SK-N-MC (cell line): ENCODE measurements around the gene MEIS2.

Experiments used
- DNase-seq: peaks from one replicate; pipeline ENCODE4 v3.0.0-alpha.2; 2011; ENCODE audit warnings: low read depth, low spot score
- H3K27ac ChIP-seq: fragments of 200-600 bp; sonication (generic); 2 replicates; pipeline ENCODE4 v1.5.1; 2016; ENCODE audit warnings: mixed run types
- H3K36me3 ChIP-seq: fragments of 200-600 bp; sonication (generic); 2 replicates; pipeline ENCODE4 v1.6.1; 2017; ENCODE audit warnings: antibody characterized with exemption, low read length, mixed read lengths; ENCODE audit not compliant: insufficient read depth
- H3K4me3 ChIP-seq: fragments of 200-600 bp; sonication (generic); 2 replicates; pipeline ENCODE4 v1.5.1; 2016
- H3K9ac ChIP-seq: fragments of 200-600 bp; sonication (generic); 2 replicates; pipeline ENCODE4 v1.8.0; 2017; ENCODE audit warnings: mixed run types, mixed read lengths; ENCODE audit not compliant: insufficient read length
- H3K9me3 ChIP-seq: fragments of 200-600 bp; sonication (generic); 2 replicates; pipeline ENCODE4 v1.6.1; 2017; ENCODE audit warnings: low read depth, mild to moderate bottlenecking, antibody characterized with exemption, low read length, moderate library complexity, mixed read lengths
- EZH2 ChIP-seq: fragments of 200-600 bp; sonication (generic); IDR thresholded peaks from one replicate; pipeline ENCODE4 v1.6.1; 2017; ENCODE audit warnings: antibody characterized with exemption
- FOXP2 ChIP-seq: optimal IDR thresholded peaks from 2 replicates; pipeline ENCODE3; 2011; ENCODE audit warnings: mild to moderate bottlenecking, moderate library complexity; ENCODE audit not compliant: insufficient read depth; ENCODE audit errors: extremely low read length, control extremely low read depth
- POLR2AphosphoS5 ChIP-seq: IDR thresholded peaks from 2 replicates; pipeline ENCODE4 v1.6.1; 2012; ENCODE audit warnings: mild to moderate bottlenecking, low read depth, low read length, borderline replicate concordance

The MEIS2 gene

GRCh38 chr15:37109872-37110572 is 9.7 kb upstream of the MEIS2 start:
- H3K9ac ChIP-seq, result no peak overlapping the region
- H3K9me3 ChIP-seq, result no peaks in the 10 kb centered on the region
- H3K4me3 ChIP-seq, result no peak overlapping the region
- DNase-seq, result no peak
- TF ChIP-seq EZH2 (no peak), POLR2AphosphoS5 (no peak), FOXP2 (no peak)
- no peak overlapping the region for H3K27ac ChIP-seq
- no peaks in the 10 kb centered on the region for H3K36me3 ChIP-seq

GRCh38 chr15:37109168-37109871 is 9.0 kb upstream of the MEIS2 start:
- H3K9ac ChIP-seq, result no peak overlapping the region
- DNase-seq, result no peak
- H3K9me3 ChIP-seq, result no peaks in the 10 kb centered on the region
- no peak overlapping the region for H3K27ac ChIP-seq
- TF ChIP-seq POLR2AphosphoS5, result no peak
- TF ChIP-seq FOXP2, result no peak
- TF ChIP-seq EZH2, result no peak
- H3K4me3 ChIP-seq, result no peak overlapping the region
- H3K36me3 ChIP-seq, result no peaks in the 10 kb centered on the region

GRCh38 chr15:37108381-37109167 is 8.2 kb upstream of the MEIS2 start:
- Histone ChIP-seq H3K4me3 (no peak overlapping the region), H3K9me3 (no peaks in the 10 kb centered on the region), H3K9ac (no peak overlapping the region), H3K36me3 (no peaks in the 10 kb centered on the region), H3K27ac (no peak overlapping the region)
- no peak for DNase-seq
- TF ChIP-seq EZH2 (no peak), FOXP2 (no peak), POLR2AphosphoS5 (no peak)

- Histone ChIP-seq H3K9ac (no peak overlapping the region), H3K9me3 (no peaks in the 10 kb centered on the region), H3K36me3 (no peaks in the 10 kb centered on the region), H3K4me3 (no peak overlapping the region), H3K27ac (no peak overlapping the region)
- no peak for TF ChIP-seq FOXP2
- TF ChIP-seq POLR2AphosphoS5, result no peak
- TF ChIP-seq EZH2, result no peak
- no peak for DNase-seq
Observed at GRCh38 chr15:37107744-37108380, 7.5 kb upstream of the MEIS2 start.

GRCh38 chr15:37107071-37107743 is 6.9 kb upstream of the MEIS2 start:
- H3K9ac ChIP-seq, result no peak overlapping the region
- no peaks in the 10 kb centered on the region for H3K36me3 ChIP-seq
- no peak for TF ChIP-seq POLR2AphosphoS5
- no peak overlapping the region for H3K27ac ChIP-seq
- H3K9me3 ChIP-seq, result no peaks in the 10 kb centered on the region
- H3K4me3 ChIP-seq, result no peak overlapping the region
- DNase-seq, result no peak

- Histone ChIP-seq H3K4me3 (0 out of 2 replicates have a peak overlapping the region, but pooled peaks have one; percentile 13), H3K27ac (no peak overlapping the region), H3K9ac (no peak overlapping the region), H3K9me3 (no peaks in the 10 kb centered on the region), H3K36me3 (no peaks in the 10 kb centered on the region)
- DNase-seq, result no peak
- no peak for TF ChIP-seq EZH2
- TF ChIP-seq POLR2AphosphoS5, result no peak
- TF ChIP-seq FOXP2, result no peak
Observed at GRCh38 chr15:37106490-37107001, 6.2 kb upstream of the MEIS2 start.

GRCh38 chr15:37105889-37106288 is 5.5 kb upstream of the MEIS2 start:
- Histone ChIP-seq H3K27ac (no peak overlapping the region), H3K4me3 (no peak overlapping the region), H3K9ac (no peak overlapping the region), H3K36me3 (no peaks in the 10 kb centered on the region), H3K9me3 (no peaks in the 10 kb centered on the region)
- no peak for DNase-seq
- TF ChIP-seq POLR2AphosphoS5, result no peak
- TF ChIP-seq EZH2, result no peak
- TF ChIP-seq FOXP2, result no peak

GRCh38 chr15:37105029-37105428 is 4.7 kb upstream of the MEIS2 start:
- no peak for DNase-seq
- H3K27ac ChIP-seq, result no peak overlapping the region
- no peaks in the 10 kb centered on the region for H3K36me3 ChIP-seq
- no peaks in the 10 kb centered on the region for H3K9me3 ChIP-seq
- TF ChIP-seq EZH2 (no peak), FOXP2 (no peak), POLR2AphosphoS5 (no peak)
- H3K9ac ChIP-seq, result no peak overlapping the region
- no peak overlapping the region for H3K4me3 ChIP-seq
